ENCODE results near the gene TDRD5. TPM values are rescaled to one million over a fixed set of nuclear protein-coding genes. Genes with fewer than 3 reads are reported as not detected.

TDRD5 gene
- total RNA-seq, 2 donors from 2014 or later = 0.14 TPM; not detected in 1

DNA sequence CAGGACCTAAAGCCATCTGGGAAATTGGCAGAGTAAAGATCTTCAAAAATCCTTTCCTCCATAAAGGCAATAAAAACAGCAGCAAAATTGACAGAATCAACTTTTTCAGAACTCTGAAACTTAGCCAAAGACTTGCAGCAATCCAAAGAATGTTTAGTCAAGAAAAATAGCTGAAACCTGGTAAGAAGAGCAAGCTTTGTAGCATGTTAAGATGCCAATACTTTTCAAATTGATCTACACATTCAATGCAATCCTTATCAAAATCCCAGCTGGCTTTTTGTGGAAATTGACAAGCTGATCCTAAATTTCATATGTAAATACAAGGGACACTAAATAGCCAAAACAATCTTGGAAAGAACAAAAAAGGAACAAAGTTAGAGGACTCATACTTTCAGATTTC is 127.6 kb downstream of the TDRD5 start:
- peaks cover 14% of the 10 kb centered on the region for H3K9me3 ChIP-seq
- ATAC-seq (ENCODE audit: insufficient number of reproducible peaks, low FRiP score, low read depth) (no peak), DNase-seq (ENCODE audit: low spot score) (no peak)
- no peaks in the 10 kb centered on the region for H3K4me1 ChIP-seq (ENCODE audit: control insufficient read depth in 1 of 2, low read depth in 2 of 2)
- no peak overlapping the region for H3K27ac ChIP-seq
- H3K27me3 ChIP-seq (replicated peaks; ENCODE audit: insufficient read depth) = no peaks in the 10 kb centered on the region
- H3K36me3 ChIP-seq = no peaks in the 10 kb centered on the region
- TF ChIP-seq, protein P1, sequence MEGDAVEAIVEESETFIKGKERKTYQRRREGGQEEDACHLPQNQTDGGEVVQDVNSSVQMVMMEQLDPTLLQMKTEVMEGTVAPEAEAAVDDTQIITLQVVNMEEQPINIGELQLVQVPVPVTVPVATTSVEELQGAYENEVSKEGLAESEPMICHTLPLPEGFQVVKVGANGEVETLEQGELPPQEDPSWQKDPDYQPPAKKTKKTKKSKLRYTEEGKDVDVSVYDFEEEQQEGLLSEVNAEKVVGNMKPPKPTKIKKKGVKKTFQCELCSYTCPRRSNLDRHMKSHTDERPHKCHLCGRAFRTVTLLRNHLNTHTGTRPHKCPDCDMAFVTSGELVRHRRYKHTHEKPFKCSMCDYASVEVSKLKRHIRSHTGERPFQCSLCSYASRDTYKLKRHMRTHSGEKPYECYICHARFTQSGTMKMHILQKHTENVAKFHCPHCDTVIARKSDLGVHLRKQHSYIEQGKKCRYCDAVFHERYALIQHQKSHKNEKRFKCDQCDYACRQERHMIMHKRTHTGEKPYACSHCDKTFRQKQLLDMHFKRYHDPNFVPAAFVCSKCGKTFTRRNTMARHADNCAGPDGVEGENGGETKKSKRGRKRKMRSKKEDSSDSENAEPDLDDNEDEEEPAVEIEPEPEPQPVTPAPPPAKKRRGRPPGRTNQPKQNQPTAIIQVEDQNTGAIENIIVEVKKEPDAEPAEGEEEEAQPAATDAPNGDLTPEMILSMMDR (IDR thresholded peaks at IDR 0.05) = no peak
- no peak overlapping the region for H3K4me3 ChIP-seq

DNA sequence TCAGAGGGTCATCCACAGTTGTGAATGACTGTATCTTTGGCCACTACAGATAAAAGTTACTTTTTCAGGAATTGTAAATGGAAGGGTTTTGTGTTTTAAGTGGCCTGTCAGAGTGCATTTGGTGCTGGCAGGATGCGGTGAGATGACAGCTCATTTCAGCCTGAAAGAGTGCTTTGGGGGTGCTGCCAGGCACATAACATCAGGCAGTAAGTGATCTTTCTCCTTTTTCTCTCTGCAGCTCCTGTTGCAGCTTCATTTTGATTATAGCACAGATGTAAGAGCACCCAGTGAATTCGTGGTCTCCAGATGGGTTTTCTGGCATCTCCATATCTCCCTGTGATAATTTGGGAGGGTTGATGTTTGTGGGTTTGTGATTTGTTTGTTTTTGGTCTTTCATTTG is 136.6 kb downstream of the TDRD5 start:
- Histone ChIP-seq H3K4me1 (ENCODE audit: control insufficient read depth in 1 of 2, low read depth in 2 of 2) (no peaks in the 10 kb centered on the region), H3K27me3 (replicated peaks; ENCODE audit: insufficient read depth) (no peaks in the 10 kb centered on the region), H3K36me3 (no peaks in the 10 kb centered on the region), H3K27ac (no peak overlapping the region), H3K9me3 (no peaks in the 10 kb centered on the region), H3K4me3 (no peak overlapping the region)
- DNase-seq (ENCODE audit: low spot score) = no peak
- no peak for ATAC-seq (ENCODE audit: insufficient number of reproducible peaks, low FRiP score, low read depth)
- TF ChIP-seq, protein P1 (IDR thresholded peaks at IDR 0.05) = no peak

DNA sequence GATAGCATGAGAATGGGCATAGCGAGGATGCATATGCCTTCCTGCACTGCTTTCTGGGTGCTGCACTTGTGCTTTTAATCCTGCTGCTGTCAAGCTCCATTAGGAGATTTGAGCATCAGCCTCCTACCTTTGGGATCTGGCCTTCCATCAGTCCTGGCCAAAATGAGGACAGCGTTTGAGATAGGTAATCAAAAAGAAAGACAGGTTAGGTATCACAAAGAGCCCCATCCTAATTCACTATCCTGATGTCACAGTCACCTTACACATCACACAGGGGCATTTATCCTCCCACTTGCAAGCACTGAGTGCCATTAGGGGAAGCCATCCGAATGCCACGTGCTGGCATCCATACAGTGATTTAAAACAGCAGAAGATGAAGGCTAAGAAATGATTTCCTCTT is 138.2 kb downstream of the TDRD5 start:
- no peak for ATAC-seq (ENCODE audit: insufficient number of reproducible peaks, low FRiP score, low read depth)
- DNase-seq (ENCODE audit: low spot score) = no peak
- Histone ChIP-seq H3K27me3 (replicated peaks; ENCODE audit: insufficient read depth) (no peaks in the 10 kb centered on the region), H3K4me3 (no peak overlapping the region), H3K27ac (no peak overlapping the region), H3K4me1 (ENCODE audit: control insufficient read depth in 1 of 2, low read depth in 2 of 2) (no peaks in the 10 kb centered on the region), H3K36me3 (no peaks in the 10 kb centered on the region), H3K9me3 (no peaks in the 10 kb centered on the region)
- TF ChIP-seq, protein P1 (IDR thresholded peaks at IDR 0.05) = no peak

DNA sequence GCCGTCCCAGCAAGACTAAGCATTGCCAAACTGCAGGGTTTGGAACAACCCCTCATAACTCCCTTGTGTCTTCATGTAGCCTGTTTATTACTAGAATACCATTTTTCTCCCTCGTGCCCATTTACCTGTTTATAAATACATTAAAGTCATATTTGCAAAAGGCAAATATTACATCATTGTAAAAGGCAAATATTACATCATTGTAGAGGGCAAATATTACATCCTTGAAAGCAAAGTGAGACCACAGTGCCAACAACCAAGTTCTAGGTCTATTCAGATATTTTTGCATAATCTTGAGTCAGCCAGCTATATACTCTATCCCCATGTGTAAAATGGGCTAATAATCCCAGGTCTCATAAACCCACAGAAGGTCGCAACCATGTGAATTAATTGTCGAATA is 140.0 kb downstream of the TDRD5 start:
- ATAC-seq (ENCODE audit: insufficient number of reproducible peaks, low FRiP score, low read depth) = no peak
- Histone ChIP-seq H3K27me3 (replicated peaks; ENCODE audit: insufficient read depth) (no peaks in the 10 kb centered on the region), H3K27ac (no peak overlapping the region), H3K36me3 (no peaks in the 10 kb centered on the region), H3K4me3 (no peak overlapping the region), H3K9me3 (no peaks in the 10 kb centered on the region), H3K4me1 (ENCODE audit: control insufficient read depth in 1 of 2, low read depth in 2 of 2) (no peaks in the 10 kb centered on the region)
- no peak for DNase-seq (ENCODE audit: low spot score)
- TF ChIP-seq, protein P1 (IDR thresholded peaks at IDR 0.05) = no peak

Other genes with a start within 250 kb of the TDRD5 start
- gene AXDND1, start 225.9 kb upstream of the TDRD5 start, total RNA-seq = not detected
- gene NPHS2, start 15.9 kb upstream of the TDRD5 start, total RNA-seq = not detected
- gene FAM163A, start 151.5 kb downstream of the TDRD5 start, total RNA-seq = not detected

Data from thoracic aorta (tissue), 2 donors.